GM19372 (cell line): ENCODE data around the gene HDAC4.

Experiments
- ATAC-seq: cut with Tn5 transposase; IDR thresholded peaks from one replicate; pipeline ENCODE4 v1.9.1; 2021; ENCODE audit warnings: mild to moderate bottlenecking, low read depth, moderate library complexity; ENCODE audit not compliant: unreplicated experiment

HDAC4 gene

GRCh38 chr2:239213643-239214101 lies 187.1 kb downstream of the HDAC4 start:
- ATAC-seq: no peak

GRCh38 chr2:239212929-239213642 lies 187.7 kb downstream of the HDAC4 start:
- ATAC-seq: no peak

DNA sequence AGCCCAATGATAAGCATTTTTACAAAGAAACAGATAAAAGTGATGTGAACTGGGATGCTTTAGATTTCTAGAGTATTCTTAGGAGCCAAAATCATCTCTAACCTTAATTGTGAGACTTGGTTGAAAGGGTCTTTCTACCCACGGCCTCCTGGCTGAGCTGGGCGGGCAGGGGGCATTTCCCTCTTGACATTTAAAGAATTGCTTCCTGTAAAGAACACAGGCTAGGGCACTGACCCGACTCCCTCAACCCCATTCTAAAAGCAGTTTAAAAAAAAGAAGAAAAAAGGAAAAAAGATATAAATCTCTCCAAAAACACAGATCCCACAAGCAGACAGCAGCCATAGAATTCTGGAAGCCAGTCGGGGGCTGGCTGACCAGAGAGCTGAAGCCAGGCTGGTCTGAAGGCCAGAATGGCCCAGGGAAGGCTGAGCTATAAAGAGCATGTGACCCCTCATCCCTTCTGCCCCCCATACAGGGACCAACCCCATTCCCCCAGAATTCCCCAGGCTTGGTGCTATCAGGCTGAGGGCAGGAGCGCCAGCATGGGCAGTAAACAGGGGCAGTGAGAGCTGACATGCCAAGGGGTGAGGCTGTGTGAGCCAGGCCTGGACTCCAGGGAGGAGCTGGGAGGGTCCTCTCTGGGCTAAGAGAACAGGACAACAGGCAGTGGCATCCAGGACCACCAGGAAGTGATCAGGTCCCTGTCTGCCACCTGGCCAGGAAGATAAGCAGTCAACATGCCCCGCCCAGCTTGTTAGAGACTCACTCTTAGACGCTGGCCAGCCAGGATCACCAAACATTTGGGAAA lies 188.5 kb downstream of the HDAC4 start:
- ATAC-seq: no peak

GRCh38 chr2:239211396-239212094 lies 189.3 kb downstream of the HDAC4 start:
- no peak for ATAC-seq

- ATAC-seq: no peak
Measured at GRCh38 chr2:239209783-239210182, 191.0 kb downstream of the HDAC4 start.

DNA sequence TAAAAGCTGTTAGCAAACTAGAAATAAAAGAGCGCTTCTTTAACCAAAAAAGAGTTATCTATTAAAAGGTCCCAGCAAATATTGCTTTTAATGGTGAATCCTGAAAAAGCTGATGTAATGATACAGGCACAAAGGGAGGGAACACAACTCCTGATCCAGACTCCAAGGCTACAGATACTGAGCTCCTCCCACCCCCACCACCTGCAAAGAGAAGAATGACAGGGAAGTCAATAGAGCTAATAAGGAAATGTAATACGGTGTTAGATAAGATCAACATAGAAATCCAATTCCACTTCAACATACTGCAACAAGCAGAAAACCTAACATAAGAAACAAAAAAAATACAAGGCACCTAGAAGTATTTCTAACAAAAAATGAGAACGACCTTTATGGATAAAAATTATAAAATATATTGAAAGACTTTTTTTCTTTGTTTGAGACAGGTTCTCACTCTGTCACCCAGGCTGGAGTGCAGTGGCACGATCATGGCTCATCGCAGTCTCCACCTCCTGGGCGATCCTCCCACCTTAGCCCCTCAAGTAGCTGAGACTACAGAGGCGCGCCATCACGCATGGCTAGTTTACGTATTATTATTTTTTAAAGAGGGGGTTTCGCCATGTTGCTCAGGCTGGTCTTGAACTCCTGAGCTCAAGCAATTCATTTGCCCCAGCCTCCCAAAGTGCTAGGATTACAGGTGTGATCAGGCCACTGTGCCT lies 192.2 kb downstream of the HDAC4 start:
- ATAC-seq: no peak

DNA sequence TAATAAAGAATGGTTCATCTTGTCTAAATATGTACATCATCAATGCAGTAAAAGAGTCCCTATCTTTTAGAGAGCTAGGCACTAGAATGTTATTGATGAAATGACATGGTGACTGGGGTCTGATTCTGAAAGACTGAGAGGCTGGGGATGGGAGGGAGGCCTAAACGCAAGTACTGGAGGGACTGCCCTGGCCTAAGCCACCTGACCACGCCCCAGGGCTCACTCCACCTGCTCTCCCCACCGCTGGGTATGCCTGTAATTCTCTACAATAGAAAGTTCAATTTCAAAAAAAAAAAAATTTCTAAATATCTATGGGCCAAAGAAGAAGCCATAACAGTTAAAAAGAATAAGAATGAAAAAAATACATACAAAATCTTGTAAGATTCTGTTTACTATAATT lies 194.0 kb downstream of the HDAC4 start:
- no peak for ATAC-seq

DNA sequence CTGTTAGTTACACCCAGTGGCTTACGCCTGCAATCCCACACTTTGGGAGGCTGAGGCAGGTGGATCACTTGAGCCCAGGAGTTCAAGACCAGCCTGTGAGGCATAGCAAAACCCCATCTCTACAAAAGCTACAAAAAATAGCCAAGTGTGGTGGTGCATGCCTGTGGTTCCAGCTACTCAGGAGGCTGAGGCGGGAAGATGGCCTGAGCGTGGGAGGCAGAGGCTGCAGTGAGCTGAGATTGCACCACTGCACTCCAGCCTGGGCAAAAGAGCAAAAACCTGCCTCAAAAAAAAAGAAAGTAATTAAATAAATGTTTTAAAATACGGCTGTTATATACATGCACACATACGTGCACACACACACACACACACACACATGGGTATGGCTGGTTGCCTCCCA lies 194.8 kb downstream of the HDAC4 start:
- no peak for ATAC-seq

- no peak for ATAC-seq
Measured at GRCh38 chr2:239204876-239205468, 195.8 kb downstream of the HDAC4 start.

DNA sequence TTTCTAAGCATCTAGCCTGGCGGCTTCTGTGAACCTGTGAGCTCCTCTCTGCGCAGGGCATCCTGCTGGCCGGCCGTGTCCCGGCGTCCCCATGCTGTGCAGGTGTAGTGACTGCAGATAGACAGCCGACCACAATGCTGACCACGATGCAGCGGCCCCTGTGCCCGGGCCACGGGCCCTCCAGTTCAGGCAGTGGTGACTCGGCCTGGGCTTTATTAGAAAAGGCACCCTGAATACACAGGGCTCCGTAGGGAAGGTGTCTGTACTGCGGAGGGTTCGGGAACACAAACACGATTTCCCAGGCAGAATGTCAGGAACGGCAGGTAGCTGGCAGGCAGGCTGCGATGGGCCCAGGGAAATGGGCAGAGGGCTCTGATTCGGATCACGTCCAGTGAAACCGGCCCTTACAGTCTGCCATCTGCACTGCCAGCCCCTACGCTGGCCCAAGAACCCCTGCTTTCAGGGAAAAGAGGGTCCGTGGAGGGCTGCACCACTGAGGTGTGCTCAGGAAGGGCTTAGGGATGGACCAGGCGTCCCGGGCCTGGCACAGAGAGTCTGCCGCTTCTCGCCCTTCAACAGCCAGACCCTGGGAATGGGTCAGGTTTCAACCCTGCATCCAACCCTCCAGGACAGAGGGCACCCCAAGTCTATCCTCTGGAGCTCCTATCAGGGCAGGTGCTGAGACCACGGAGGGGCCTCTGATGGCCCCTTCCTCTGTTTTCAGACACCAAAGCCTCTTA lies 196.5 kb downstream of the HDAC4 start:
- ATAC-seq: no peak

DNA sequence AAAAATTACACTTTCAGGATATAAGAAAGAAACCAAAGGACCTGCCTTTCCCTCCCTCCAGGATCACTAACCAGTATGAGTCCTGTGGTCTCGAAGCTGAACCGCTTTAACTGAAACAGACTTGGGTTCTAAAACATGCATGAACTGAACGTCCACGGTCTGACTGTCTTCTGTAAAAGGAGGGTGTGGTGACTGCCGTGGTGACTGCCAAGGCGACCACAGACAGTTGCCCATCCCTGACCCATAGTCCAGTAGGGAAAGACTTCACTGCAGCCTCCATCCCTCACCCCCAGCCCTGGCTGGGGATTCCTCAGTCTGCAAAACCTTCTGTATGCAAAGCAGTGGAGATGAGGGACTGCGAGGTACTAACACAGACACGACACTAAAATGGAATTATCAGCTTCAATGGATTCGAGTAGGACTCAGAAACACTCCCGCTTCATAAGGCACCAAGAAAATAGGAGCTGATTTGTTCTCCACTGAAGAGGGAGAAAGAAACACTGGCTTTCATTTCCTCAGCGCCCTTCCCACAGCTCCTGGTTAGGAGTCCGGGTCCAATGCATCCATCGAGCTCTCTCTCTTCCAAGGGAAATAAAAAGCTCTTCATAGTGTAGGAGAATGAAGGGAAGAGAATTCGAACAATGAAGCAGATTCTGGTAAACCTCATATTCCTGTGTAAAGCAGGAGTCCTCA lies 197.2 kb downstream of the HDAC4 start:
- no peak for ATAC-seq

DNA sequence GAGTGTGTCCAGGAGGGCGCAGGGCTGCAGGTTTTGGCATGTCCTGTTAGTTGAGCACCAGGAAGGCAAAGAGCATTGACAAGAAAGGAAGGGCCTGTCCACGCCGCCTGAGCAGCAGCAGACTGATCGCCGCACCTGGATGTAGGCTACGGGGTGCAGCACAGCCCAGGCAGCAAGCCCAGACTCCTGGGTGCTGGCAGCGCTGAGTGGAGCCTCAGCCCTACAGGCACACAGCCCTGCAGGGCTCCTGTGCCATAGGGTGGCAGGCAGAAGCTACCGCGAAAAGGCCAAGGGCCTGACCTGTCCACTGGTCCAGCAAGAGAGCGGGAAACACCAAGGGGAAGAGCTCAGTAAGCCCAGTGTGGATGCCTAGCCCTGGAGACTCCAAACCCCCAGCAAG lies 198.0 kb downstream of the HDAC4 start:
- no peak for ATAC-seq

GRCh38 chr2:239202343-239202742 lies 198.5 kb downstream of the HDAC4 start:
- no peak for ATAC-seq

GRCh38 chr2:239201884-239202283 lies 198.9 kb downstream of the HDAC4 start:
- ATAC-seq: no peak

DNA sequence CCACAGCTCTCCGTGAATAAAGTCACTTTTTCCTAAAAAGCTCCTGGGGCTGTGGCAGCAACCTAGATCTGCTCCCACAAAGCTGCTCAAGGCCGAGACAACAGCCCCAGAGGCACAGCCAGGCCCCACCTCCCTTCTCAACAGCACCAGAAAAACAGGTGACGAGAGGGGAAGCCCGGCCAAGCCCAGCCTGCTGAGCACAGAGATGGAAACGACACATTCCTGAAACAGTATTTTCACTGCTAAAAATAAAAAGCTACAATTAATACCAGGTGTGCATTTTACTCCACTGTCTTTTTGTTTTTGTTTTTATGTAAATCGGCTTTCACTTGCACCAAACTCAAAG lies 199.3 kb downstream of the HDAC4 start:
- ATAC-seq: no peak

DNA sequence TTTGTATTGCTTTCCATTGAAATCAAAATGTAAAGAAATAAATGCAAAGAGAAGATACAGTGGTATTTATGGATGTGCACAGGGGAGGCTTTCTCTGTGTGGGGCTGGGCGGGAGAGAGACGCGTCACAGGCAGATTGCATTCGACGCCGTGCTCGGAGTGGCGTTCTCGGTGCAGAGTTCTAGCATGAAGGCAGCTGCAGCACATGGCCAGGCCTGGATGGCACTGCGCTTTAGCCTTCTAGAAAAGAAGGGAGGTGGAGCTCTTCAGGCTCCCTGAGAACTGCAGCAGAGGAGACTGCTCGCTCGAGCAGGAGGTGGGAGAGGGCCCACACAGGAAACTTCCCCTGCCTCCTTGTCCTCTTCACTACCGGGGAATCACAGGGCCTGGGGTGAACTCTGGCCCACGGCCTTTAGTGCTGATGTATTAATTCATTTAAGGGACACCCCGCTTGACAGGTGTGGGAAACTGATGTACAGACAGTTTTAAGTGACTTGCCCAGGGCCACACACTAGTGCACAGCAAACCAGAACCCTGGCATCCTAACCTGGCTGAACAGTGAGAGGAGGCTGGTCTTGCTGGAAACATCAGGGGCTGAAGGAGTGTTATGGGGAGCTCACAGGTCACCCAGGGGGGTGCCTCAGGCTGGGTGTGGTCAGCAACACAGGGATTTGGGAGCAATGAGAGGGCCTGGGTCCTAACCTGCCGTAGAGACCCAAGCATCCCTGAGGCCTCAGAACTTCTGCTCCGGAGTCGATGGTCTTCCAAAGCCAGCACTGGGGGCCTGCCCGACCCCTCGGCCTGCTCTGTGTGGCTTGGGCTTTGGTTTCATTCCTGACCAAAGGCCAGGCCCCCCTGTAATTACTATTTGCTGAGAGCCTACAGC lies 199.9 kb downstream of the HDAC4 start:
- no peak for ATAC-seq

GRCh38 chr2:239199041-239199768 lies 201.6 kb downstream of the HDAC4 start:
- no peak for ATAC-seq

DNA sequence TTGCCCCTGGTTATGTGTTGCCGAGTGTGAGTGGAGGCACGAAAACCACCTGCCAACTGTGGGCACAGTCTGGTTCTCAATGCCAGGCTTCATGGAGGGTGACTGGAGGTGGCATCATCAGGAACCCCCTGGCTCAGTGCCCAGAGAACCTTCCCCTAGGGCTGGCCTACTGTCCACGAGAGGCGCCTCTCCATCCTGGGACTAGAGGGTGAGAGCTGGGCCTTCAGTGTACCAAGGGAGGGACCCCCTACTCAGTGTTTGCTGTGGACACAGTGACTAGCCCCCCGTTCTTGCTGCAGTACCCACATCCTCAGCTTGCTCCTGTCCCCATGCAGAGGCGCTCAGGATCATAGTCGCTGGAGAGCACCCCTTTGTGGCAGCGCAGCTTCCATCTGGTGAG lies 202.6 kb downstream of the HDAC4 start:
- no peak for ATAC-seq
